ENCODE results near the gene ELMOD3. TPM values are rescaled to one million over a fixed set of nuclear protein-coding genes. Genes with fewer than 3 reads are reported as not detected.

The ELMOD3 gene
- total and polyA plus RNA-seq, 9 of the 15 experiments (the other 6 are each of a cell fraction or from before 2014, with no cell fraction given) = 2.7 to 18.7 (median 11.6) TPM

GRCh38 chr2:85420536-85421259, 66.1 kb downstream of the ELMOD3 start (continued):
- no peak for TF ChIP-seq MGA (IDR thresholded peaks at IDR 0.05)
- TF ChIP-seq PCBP1 (IDR thresholded peaks at IDR 0.05; ENCODE audit: low read depth, low read length, poor library complexity, severe bottlenecking) = no peak
- no peak for TF ChIP-seq ZNF699 (CRISPR knock-in tag; IDR thresholded peaks at IDR 0.05; ENCODE audit: insufficient replicate concordance)
- TF ChIP-seq ZBED1 (IDR thresholded peaks at IDR 0.05) = 0 out of 2 replicates have a peak, but pooled peaks have one; percentile 55
- TF ChIP-seq HNRNPLL (IDR thresholded peaks at IDR 0.05; ENCODE audit: low read depth, low read length, poor library complexity, severe bottlenecking) = no peak
- TF ChIP-seq GATA2 (CRISPR knock-in tag; IDR thresholded peaks at IDR 0.05) = no peak
- peak; percentile 99 for TF ChIP-seq ARID2 (IDR thresholded peaks at IDR 0.05)
- 0 out of 2 replicates have a peak, but pooled peaks have one; percentile 53 for TF ChIP-seq BCL6 (CRISPR knock-in tag; IDR thresholded peaks at IDR 0.05)
- no peak for TF ChIP-seq MAFG (tag; conservative IDR thresholded peaks at IDR 0.05)
- TF ChIP-seq ZBTB34 (CRISPR knock-in tag; IDR thresholded peaks at IDR 0.05) = no peak
- TF ChIP-seq TEAD2 (tag; IDR thresholded peaks at IDR 0.05) = peak; percentile 52
- no peak for TF ChIP-seq ZNF780A (CRISPR knock-in tag; IDR thresholded peaks at IDR 0.05)
- TF ChIP-seq BRD4 (IDR thresholded peaks at IDR 0.05) = 0 out of 2 replicates have a peak, but pooled peaks have one; percentile 38
- peak; percentile 4 for TF ChIP-seq TAF9B (IDR thresholded peaks at IDR 0.05; ENCODE audit: partially characterized antibody)
- peak; percentile 74; the same call in 1 of the 2 replicates for TF ChIP-seq ELF4 (CRISPR knock-in tag; IDR thresholded peaks at IDR 0.05)
- TF ChIP-seq NUFIP1 (IDR thresholded peaks at IDR 0.05; ENCODE audit: partially characterized antibody) = no peak
- TF ChIP-seq SRSF7 (optimal IDR thresholded peaks at IDR 0.05; ENCODE audit: low read depth, low read length) = no peak

All from K562 (cell line).